Renal pelvis (tissue), 12 donors: ENCODE measurements around the gene ERBB2. TPM values are rescaled to one million over a fixed set of nuclear protein-coding genes. Genes with fewer than 3 reads are reported as not detected.

Experiments
- DNase-seq: peaks from one replicate; pipeline ENCODE4 v3.0.0-alpha.2; 2013
- long read RNA-seq, 16 experiments: transcript quantifications; one replicate each; lab custom pipeline, GENCODE V29; 2026
- polyA plus RNA-seq, 3 donors: library from polyadenylated mRNA; unstranded; fragments of 120-200 nt; gene quantifications; one replicate each; pipeline ENCODE4 v1.2.1, GENCODE V29; 2013; ENCODE audit not compliant: insufficient read length in 3 of 3

ERBB2 gene
- polyA plus RNA-seq, result 100 to 1,000 TPM; 178 to 214 (median 210) TPM
- long read RNA-seq, donor 1, full-length matches to known transcripts, result 7 of 63 reads
- long read RNA-seq, donor 1, partial matches to known transcripts, result 56 of 63 reads
- long read RNA-seq, donor 1, other reads (novel, unspliced or antisense), result 0 of 63 reads
- long read RNA-seq, donor 2, full-length matches to known transcripts, result 14 of 58 reads
- long read RNA-seq, donor 2, partial matches to known transcripts, result 44 of 58 reads
- long read RNA-seq, donor 2, other reads (novel, unspliced or antisense), result 0 of 58 reads
- long read RNA-seq, donor 3, full-length matches to known transcripts, result 7 of 76 reads
- long read RNA-seq, donor 3, partial matches to known transcripts, result 69 of 76 reads
- long read RNA-seq, donor 3, other reads (novel, unspliced or antisense), result 0 of 76 reads
- long read RNA-seq, donor 4, full-length matches to known transcripts, result 14 of 170 reads
- long read RNA-seq, donor 4, partial matches to known transcripts, result 67 of 170 reads
- long read RNA-seq, donor 4, other reads (novel, unspliced or antisense), result 89 of 170 reads
- long read RNA-seq, donor 5, full-length matches to known transcripts, result 1 of 66 reads
- long read RNA-seq, donor 5, partial matches to known transcripts, result 65 of 66 reads
- long read RNA-seq, donor 5, other reads (novel, unspliced or antisense), result 0 of 66 reads
- long read RNA-seq, donor 6, full-length matches to known transcripts, result 12 of 81 reads
- long read RNA-seq, donor 6, partial matches to known transcripts, result 69 of 81 reads
- long read RNA-seq, donor 6, other reads (novel, unspliced or antisense), result 0 of 81 reads
- long read RNA-seq, donor 7, full-length matches to known transcripts, result 10 of 217 reads
- long read RNA-seq, donor 7, partial matches to known transcripts, result 207 of 217 reads
- long read RNA-seq, donor 7, other reads (novel, unspliced or antisense), result 0 of 217 reads
- long read RNA-seq, donor 8, full-length matches to known transcripts, result 2 of 20 reads
- long read RNA-seq, donor 8, partial matches to known transcripts, result 18 of 20 reads
- long read RNA-seq, donor 8, other reads (novel, unspliced or antisense), result 0 of 20 reads
- long read RNA-seq, donor 9, full-length matches to known transcripts, result 10 of 132 reads
- long read RNA-seq, donor 9, partial matches to known transcripts, result 122 of 132 reads
- long read RNA-seq, donor 9, other reads (novel, unspliced or antisense), result 0 of 132 reads
- long read RNA-seq, donor 10, full-length matches to known transcripts, result 11 of 153 reads
- long read RNA-seq, donor 10, partial matches to known transcripts, result 76 of 153 reads
- long read RNA-seq, donor 10, other reads (novel, unspliced or antisense), result 66 of 153 reads
- long read RNA-seq, donor 11, full-length matches to known transcripts, result 4 of 150 reads
- long read RNA-seq, donor 11, partial matches to known transcripts, result 146 of 150 reads
- long read RNA-seq, donor 11, other reads (novel, unspliced or antisense), result 0 of 150 reads
- long read RNA-seq, donor 12, full-length matches to known transcripts, result 22 of 220 reads
- long read RNA-seq, donor 12, partial matches to known transcripts, result 104 of 220 reads
- long read RNA-seq, donor 12, other reads (novel, unspliced or antisense), result 94 of 220 reads
- long read RNA-seq, donor 13, partial matches to known transcripts, result 85 of 86 reads
- long read RNA-seq, donor 13, other reads (novel, unspliced or antisense), result 0 of 86 reads
- long read RNA-seq, donor 14, result 0 reads
- long read RNA-seq, donor 15, result 0 reads
- long read RNA-seq, donor 16, full-length matches to known transcripts, result 10 of 137 reads
- long read RNA-seq, donor 16, partial matches to known transcripts, result 120 of 137 reads
- long read RNA-seq, donor 16, other reads (novel, unspliced or antisense), result 7 of 137 reads

DNA sequence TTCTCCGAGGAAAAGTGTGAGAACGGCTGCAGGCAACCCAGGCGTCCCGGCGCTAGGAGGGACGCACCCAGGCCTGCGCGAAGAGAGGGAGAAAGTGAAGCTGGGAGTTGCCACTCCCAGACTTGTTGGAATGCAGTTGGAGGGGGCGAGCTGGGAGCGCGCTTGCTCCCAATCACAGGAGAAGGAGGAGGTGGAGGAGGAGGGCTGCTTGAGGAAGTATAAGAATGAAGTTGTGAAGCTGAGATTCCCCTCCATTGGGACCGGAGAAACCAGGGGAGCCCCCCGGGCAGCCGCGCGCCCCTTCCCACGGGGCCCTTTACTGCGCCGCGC is at the start of gene ERBB2:
TSS of gene ERBB2 (plus strand) at position 247 of the 330 bp plus-strand sequence. CDS start 175 bp downstream, outside the sequence.
- peak; percentile 88 for DNase-seq

DNA sequence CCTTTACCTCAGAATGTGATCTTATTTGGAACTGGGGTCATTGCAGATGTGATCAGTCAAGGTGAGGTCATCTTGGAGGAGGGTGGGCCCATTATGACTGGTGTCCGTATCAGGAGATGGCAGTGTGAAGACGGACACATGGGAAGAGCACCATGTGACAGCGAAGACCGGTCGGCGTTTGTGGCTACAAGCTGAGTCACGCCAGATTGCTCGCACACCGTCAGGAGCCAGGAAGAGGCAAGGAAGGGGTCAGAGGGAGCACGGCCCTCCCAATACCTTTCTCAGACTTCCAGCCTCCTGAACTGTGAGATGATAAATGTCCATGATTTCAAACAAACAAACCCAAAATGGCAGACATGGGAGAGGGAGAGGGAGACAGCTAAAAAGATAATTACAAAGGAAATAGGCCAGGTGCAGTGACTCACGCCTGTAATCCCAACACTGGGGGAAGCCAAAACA is 49.7 kb upstream of the ERBB2 start:
- no peak for DNase-seq

DNA sequence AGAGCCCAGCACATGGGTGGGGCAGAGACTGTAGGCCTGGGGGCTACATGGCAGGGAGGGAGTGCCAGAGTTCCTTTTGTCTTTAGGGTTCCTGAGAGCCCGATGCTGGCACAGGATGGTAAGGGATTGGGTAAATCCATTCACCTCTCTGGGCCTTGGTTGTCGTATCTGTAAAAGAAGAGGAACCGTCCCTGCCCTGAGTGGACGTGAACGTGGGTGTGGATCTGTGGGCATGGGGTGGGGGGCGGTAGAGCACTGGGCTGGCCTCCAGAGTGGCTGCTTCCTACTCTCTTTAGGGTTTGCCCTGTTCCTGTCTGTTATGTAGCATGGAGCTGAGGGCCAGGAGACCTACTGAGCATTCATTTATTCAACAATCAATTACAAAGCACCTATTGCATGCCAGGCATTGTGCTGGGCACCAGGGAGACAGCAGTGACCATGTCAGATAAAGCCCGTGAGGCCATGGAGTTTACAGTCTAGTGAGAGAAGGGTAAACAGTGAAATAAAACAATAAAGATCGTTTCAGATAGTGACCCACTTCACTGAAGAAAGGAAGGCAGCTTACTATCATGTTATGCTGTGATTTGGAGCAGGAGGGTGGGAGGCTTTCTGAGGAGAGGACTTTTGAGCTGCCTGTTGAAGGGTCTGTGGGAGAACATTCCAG is 47.8 kb upstream of the ERBB2 start:
- DNase-seq, result no peak

DNA sequence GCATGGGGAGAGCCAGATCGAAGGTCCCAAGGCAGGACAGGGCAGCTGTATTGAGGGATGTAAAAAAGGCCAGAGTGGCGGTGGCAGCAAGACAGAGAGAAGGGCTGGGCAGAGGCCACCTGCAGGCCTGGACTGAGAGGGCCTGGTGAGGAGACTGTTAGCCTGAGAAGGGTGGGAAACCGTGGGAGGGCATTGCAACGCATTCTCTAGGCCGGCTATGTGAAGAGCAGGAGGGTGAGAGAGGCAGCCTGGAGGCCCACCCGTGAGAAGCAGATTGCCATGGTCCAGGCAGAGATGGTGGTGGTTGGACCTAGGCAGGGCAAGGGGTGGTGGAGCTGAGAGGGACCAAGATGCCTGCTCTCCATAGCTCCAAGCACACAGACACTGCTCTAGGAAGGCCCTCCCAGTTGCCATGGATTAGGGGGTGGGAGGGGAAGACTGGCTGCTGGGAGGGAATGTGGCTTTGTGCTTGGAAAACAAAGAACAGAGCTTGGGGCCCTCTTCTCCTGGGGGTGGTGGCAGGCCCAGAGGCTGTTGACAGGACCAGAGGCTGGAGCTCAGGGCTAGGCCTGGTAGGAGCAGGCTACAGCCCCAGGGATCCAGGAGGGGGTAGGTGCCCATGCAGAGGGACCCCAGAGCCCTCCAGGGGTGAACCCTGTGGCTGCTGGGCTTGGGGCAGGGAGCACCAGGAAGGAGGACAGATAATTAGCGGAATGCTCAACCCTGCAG is 47.1 kb upstream of the ERBB2 start:
- no peak for DNase-seq

DNA sequence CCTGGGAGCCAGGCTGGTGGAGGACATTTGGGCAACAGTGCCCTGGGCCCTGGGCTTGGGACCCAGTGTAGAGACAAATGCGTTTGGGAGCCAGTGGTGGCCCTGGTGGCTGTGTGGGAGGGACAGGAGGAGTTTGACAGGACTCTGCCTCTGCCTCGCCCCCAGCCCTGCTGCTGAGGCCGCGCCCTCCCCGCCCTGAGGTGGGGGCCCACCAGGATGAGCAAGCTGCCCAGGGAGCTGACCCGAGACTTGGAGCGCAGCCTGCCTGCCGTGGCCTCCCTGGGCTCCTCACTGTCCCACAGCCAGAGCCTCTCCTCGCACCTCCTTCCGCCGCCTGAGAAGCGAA is 46.6 kb upstream of the ERBB2 start:
- no peak for DNase-seq

GRCh38 chr17:39653662-39654331 is 46.1 kb upstream of the ERBB2 start:
- peak; percentile 42 for DNase-seq

DNA sequence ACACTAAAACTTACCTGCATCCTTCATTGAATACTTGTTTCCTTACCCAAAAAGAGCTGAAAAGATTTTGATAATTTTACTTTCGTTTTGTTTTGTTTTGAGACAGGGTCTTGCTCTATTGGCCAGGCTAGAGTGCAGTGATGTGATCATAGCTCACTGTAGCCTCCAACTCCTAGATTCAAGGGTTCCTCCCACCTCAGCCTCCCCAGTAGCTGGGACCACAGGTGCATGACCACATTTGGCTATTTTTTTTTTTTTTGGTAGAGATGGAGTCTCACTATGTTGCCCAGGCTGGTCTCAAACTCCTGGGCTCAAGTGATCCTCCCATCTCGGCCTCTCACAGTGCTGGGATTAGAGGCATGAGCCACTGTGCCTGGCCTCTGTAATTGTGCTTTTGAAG is 44.8 kb upstream of the ERBB2 start:
- DNase-seq, result no peak

DNA sequence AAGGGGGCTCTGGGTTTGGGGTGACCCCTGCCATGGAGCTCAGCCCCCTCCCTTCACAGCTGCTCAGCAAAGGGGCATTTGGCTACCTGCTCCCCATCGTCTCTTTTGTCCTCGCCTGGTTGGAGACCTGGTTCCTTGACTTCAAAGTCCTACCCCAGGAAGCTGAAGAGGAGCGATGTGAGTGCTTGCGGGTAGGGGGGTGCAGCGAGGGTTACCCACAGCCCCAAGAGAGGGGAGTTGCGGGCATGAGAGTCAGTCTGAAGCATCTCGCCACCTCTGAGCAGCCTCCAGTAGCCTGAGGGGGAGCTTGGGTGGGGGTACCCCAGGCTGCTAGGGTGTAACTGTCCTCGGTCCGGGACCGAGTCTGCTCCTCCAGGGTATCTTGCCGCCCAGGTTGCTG is 41.5 kb upstream of the ERBB2 start:
- no peak for DNase-seq

GRCh38 chr17:39658760-39659159 is 41.1 kb upstream of the ERBB2 start:
- no peak for DNase-seq

GRCh38 chr17:39659279-39660010 is 40.4 kb upstream of the ERBB2 start:
- no peak for DNase-seq

GRCh38 chr17:39660011-39660360 is 39.9 kb upstream of the ERBB2 start:
- DNase-seq, result no peak

DNA sequence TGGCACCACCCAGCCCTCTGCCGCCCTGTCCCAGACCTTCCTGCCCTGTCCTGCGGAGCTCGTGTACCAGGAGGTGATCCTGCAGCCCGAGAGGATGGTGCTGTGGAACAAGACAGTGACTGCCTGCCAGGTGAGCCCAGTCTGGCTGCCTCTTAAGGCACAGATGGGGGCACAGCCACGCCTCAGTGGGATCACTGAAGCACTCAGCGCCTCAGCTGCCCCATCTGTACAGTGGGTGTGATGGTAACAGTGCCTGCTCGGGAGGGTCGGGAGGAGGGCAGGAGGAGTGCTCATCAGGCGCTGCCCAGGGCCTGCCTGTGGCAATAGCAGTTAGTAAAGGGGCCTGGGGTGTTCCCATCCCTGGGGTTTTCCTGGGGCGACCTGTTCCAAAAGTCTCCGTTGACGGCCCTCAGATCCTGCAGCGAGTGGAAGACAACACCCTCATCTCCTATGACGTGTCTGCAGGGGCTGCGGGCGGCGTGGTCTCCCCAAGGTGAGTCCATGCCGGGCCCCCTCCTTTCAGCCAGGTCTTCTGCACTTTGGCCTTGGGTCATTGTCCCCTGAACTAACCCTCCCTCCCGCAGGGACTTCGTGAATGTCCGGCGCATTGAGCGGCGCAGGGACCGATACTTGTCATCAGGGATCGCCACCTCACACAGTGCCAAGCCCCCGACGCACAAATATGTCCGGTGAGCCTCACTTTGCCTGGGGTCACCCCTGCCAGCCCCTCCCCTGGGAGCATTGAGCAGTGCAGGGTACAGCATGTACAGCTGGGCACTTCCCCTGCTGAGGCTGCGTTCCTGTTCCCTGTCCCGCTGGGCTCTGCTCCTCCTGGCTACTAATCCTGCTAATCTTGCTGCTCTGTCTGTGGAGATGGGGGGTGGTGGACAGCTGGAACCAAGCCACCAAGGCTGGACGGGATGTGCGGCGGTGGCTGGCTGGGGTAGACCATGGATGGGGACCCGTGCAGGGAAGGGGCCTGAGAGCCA is 39.2 kb upstream of the ERBB2 start:
- no peak for DNase-seq

GRCh38 chr17:39661744-39662541 is 37.9 kb upstream of the ERBB2 start:
- DNase-seq, result no peak

DNA sequence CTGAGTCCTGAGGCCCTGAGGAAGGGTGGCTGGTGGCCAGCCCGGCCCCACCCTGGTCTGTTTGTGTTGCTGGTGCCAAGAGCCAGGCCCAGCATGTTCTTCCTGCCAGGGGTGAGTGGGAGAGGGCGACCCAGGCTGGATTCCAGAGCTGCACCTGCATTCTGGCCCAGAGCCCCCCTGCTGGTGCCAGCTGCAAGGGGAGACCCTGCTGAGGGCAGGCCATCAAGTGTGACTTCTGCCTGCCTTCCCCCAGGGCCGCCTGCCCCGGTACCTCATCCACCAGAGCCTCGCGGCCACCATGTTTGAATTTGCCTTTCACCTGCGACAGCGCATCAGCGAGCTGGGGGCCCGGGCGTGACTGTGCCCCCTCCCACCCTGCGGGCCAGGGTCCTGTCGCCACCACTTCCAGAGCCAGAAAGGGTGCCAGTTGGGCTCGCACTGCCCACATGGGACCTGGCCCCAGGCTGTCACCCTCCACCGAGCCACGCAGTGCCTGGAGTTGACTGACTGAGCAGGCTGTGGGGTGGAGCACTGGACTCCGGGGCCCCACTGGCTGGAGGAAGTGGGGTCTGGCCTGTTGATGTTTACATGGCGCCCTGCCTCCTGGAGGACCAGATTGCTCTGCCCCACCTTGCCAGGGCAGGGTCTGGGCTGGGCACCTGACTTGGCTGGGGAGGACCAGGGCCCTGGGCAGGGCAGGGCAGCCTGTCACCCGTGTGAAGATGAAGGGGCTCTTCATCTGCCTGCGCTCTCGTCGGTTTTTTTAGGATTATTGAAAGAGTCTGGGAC is 37.1 kb upstream of the ERBB2 start:
- no peak for DNase-seq

- no peak for DNase-seq
Measured at GRCh38 chr17:39663340-39663687, 36.5 kb upstream of the ERBB2 start.
